SK-N-SH treated with all-trans-retinoic acid at 6 μM for 48 hours (cell line): Measurements from ENCODE around the gene MAP3K10.

ENCODE experiments used
- CSDC2 ChIP-seq: fragments of 250-450 bp; sonication (Bioruptor Pico); IDR thresholded peaks from 2 replicates; pipeline ENCODE4 v1.5.0; 2020; ENCODE audit warnings: mild to moderate bottlenecking, moderate library complexity
- ZC3H10 ChIP-seq: fragments of 250-450 bp; sonication (Bioruptor Pico); IDR thresholded peaks from 2 replicates; pipeline ENCODE4 v1.5.1; 2021; ENCODE audit warnings: mild to moderate bottlenecking, moderate library complexity
- ZFP30 ChIP-seq: fragments of 450-650 bp; formaldehyde crosslinking; IDR thresholded peaks from 2 replicates; pipeline ENCODE4 v1.5.0; 2022; ENCODE audit warnings: mild to moderate bottlenecking, moderate library complexity
- ZNF70 ChIP-seq: fragments of 450-650 bp; formaldehyde crosslinking; IDR thresholded peaks from 2 replicates; pipeline ENCODE4 v1.5.0; 2020; ENCODE audit warnings: mild to moderate bottlenecking, moderate library complexity
- TF ChIP-seq, protein P1 (sequence below): fragments of 250-450 bp; sonication (Bioruptor Pico); IDR thresholded peaks from 2 replicates; pipeline ENCODE4 v1.8.0; 2020; ENCODE audit warnings: mild to moderate bottlenecking, moderate library complexity, borderline replicate concordance

- TF ChIP-seq, protein P1, sequence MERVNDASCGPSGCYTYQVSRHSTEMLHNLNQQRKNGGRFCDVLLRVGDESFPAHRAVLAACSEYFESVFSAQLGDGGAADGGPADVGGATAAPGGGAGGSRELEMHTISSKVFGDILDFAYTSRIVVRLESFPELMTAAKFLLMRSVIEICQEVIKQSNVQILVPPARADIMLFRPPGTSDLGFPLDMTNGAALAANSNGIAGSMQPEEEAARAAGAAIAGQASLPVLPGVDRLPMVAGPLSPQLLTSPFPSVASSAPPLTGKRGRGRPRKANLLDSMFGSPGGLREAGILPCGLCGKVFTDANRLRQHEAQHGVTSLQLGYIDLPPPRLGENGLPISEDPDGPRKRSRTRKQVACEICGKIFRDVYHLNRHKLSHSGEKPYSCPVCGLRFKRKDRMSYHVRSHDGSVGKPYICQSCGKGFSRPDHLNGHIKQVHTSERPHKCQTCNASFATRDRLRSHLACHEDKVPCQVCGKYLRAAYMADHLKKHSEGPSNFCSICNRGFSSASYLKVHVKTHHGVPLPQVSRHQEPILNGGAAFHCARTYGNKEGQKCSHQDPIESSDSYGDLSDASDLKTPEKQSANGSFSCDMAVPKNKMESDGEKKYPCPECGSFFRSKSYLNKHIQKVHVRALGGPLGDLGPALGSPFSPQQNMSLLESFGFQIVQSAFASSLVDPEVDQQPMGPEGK (CRISPR knock-in tag) = no peak
- TF ChIP-seq CSDC2 (CRISPR knock-in tag) (no peak), ZNF70 (CRISPR knock-in tag) (no peak), ZC3H10 (CRISPR knock-in tag) (no peak), ZFP30 (CRISPR knock-in tag) (no peak)
Observed at GRCh38 chr19:40204381-40204780, 13.2 kb downstream of the MAP3K10 start.
